HK-2 (cell line): Measurements from ENCODE around the gene ASIC2.

Source experiments
- DNase-seq: peaks from one replicate; pipeline ENCODE4 v3.0.0-alpha.2; 2018; ENCODE audit not compliant: unreplicated experiment

The ASIC2 gene

DNA sequence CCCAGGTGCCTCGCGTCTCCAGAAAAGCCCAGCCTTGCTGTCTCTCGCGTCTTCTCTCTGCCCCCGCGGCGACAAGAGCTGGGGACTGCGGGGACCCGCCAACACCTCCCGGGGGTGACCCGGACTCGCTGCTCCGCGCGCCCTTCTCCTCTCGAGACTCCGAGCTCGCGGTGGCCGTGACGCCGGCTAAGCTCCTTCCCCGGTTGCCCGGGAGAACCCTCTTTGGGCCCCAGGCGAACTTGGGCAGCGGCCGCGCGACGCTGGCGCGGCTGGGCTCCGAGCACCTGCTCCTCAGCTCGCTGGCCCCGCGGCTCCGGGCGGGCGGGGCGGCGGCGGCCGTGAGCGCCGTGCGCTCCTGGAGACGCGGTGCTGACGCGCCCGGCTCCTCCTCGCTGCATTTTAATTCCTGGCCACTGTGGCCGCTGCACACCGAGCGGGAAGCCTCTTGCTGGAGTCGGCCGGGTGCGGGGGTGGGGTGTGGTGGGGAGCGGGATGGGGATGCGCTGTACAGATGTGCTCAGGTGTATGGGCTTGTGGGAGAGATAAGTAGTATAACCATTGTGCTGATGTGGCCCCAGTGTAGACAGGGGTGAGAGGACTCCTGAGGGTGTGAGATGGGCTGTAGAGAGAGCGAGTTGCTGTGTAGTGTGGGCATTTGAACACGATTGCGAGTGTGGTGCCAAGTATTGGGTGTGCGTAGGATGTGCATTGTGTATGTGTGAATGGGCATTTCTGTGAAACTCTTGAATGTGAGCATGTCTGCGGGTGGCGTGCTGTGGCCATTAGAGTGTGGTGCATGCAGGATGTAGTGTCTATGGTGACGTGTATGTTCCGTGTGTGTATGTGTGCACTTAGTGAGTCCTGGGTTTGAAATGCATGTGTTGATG lies at the start of gene ASIC2:
TSS of gene ASIC2 (minus strand) at position 315 of the 887 bp plus-strand sequence.
- DNase-seq, result no peak

DNA sequence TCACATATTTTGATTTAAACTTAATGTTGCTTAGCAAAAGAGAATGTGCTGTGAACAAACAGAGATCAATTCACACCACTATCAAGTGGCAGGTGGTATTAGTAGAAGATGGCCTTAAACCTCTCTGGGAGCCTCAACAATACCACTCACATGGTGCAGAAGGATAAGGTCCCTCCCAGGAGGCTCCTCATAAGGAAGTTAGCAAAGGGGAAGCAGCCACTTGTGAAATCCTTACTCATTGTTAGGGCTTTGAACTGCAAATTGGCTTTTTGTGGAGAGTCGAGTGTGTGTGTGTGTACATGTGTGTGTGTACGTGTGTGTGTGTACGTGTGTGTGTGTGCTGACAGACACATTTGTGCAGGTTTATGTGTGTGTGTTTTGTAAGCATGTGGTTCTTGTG lies 48.9 kb upstream of the ASIC2 start:
- no peak for DNase-seq

DNA sequence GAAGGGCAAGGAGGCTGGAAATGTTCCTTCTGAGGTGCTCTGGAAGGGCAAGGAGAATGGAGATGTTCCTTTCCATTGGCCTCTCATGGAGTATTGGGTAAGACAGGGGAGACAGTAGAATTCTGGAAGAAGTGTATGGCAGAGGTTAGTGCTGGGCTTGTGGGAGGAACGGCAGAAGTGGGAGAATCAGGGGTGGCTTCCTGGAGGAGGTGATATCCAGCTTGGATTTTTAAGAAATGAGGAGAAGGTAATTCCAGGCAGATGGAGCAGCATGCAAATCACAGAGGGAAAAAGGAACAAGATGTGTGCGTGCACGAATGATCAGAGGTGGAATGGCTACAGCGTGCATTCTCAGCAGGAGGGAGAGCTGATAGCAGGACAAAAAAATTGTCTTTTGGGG lies 45.1 kb upstream of the ASIC2 start:
- DNase-seq, result no peak

DNA sequence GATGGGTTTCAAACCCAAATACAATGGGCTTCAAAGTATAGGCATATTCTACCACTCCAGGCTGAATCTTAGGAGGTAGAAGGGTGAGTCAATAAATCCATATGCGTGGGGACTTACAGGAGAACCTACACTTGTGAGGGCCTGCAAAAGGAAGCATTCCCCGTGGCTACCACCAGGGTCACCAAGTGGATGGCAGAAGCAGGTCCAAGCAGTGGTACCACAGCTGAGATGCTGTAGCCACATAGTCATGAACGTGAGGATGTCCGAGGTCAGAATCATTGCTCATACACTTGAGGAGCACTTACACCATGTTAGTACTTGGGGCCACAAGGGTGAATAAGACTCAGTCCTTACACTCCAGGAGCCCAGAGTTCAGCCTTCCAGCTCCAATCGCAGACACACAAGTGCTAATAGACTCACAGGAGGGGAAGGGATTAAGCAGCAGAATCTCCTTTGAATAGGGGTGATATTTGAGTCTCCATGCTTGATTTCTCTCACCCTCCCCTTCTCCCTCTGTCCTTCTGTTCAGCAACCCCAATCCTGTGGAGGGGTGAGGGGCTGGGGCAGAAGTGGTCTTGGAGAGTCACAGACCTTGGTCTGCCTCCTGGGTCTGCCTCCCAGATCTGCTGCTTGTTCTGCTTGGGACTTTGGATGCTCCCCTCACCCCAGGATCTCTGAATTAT lies 42.5 kb upstream of the ASIC2 start:
- DNase-seq, result no peak

DNA sequence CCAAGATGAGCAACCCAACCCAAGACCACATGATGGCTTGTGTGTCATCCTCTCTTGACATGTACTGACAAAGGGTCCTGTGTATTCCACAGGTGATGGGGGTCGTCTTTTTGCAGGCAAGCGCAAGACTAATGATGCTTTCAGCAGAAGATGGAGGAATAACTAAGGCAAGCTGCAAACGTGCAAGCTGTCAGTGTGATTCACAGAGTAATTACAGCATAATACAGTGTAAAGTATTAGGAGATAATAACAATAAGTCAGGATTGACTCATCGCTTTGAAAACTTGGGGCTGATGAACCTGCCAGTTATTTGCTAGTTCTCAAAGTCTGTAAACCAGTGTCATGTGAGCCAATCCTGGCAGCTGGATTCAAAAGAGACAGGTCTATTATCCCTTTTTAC lies 41.6 kb upstream of the ASIC2 start:
- DNase-seq, result no peak

DNA sequence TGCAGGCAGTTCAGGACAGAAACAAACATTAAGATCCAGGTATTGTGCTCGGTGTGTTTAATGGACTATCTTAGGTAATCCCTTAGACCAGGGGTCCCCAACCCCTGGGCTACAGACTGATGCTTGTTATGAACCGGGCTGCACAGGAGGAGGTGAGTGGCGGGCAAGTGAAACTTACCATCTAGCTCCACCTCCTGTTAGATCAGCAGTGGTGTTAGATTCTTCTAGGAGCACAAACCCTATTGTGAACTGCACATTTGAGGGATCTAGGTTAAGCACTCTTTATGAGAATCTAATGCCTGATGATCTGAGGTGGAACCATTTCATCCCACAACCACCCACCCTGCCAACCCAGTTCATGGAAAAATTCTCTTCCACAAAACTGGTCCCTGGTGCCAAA lies 37.8 kb upstream of the ASIC2 start:
- DNase-seq, result no peak

DNA sequence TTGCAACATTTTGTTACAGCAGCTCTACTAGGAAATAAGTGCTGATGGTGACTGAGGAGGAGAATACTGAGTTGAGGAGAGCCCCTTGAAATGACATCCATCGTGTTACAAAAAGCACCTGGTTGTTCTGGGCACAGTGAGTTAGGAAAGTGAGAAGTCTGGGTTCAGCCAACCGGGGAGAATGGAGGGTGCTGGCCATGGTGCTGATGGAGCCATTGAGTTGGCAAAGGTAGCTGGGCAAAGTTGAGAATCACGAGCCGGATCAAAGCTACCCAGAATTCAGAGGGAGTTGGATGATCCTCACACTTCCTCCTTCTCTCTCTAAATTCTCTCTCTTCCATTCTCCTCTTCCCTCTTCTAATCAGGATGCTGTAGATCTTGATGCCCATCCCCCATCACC lies 35.0 kb upstream of the ASIC2 start:
- peak; percentile 9 for DNase-seq

DNA sequence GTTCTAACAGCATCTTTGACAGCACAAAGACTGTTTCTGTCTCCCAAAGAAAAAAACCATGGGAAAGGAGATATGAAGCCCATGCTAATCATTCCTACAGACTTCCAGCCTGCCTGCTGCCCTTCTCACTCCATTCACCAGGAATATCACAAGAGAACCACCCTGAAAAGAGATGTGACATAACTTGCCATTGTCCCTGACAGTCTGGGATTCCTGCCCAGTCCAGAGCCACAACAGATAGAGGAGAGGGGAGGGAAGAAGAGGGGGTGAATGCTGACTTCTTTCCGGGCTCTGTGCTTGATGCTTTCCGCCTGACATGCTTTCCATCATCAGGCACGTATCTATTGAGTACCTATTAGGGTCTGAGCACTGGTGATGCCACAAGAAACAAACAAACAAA lies 31.6 kb upstream of the ASIC2 start:
- DNase-seq, result no peak

DNA sequence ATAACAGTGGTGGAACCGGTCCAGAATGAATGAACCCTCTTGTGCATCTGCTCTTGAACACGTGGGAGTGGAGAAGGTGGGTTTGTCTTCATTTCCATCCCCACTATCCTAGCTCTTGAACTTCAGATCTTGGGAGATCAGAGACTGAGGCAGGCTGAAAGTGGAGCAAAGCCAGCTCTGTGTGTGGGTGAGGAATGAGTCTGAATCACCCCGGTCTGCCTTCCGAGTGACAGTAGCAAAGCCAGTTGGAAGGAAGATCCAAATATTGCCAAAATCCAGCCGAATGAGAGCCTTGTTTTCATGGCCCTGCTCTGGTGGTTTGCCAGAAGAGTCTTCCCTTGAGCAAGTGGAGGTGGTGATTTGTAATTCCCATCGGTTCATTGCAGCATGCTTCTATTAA lies 29.0 kb upstream of the ASIC2 start:
- no peak for DNase-seq

DNA sequence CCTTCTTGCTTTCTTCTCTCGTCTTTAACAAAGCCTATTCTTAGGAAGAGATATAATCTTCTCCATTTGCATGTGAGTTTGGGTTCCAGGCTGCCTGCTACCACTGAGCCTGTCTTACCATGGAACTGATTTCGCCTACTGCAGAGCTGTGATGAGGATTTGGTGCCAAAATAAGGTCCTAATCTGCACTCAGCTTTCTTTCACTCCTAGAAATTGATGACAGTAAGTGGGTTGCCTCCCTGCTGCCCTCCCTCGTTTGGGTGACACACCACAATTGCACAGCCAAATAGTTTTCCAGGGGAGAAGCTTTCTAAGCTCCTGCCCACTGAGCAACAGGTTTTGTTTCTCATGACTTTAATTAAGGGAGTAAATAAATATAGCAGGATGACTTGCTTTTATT lies 25.1 kb upstream of the ASIC2 start:
- no peak for DNase-seq

DNA sequence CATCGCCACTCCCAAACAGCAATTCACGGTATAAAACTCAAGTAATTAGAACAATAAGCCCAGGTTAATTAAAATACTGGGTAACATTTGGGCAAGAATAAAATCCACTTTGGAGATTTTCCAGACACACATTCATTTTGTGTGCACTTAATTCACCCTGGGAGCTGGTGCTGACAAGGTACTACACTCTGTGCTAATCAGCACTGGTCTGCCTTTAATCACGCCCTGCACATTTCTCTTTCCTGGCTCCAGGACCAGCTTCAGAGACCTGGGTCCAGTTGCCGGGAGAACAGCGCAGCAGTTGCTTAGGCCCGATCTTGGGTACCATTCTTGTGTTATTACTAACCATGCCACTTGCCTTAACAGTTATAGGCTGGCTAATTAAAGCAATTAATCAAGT lies 23.7 kb upstream of the ASIC2 start:
- no peak for DNase-seq

DNA sequence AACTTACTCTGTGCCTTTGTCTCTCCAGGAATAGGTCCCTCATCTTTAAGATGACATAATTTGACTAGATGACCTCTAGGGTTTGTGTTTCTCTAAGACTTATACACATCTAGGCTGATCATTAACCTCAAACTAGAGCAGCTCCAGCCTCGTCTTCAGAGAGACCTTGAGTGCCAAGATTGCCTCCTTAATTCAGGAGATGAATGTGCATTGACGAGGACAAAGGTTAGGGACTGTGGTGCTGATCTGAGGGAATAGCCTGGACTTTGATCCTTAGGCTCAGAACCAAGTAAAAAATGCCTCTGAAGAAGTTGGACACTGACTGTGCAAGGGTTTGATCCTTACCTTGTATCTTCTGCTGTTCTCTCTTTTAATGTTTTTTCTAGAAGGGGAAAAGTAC lies 17.2 kb upstream of the ASIC2 start:
- no peak for DNase-seq

DNA sequence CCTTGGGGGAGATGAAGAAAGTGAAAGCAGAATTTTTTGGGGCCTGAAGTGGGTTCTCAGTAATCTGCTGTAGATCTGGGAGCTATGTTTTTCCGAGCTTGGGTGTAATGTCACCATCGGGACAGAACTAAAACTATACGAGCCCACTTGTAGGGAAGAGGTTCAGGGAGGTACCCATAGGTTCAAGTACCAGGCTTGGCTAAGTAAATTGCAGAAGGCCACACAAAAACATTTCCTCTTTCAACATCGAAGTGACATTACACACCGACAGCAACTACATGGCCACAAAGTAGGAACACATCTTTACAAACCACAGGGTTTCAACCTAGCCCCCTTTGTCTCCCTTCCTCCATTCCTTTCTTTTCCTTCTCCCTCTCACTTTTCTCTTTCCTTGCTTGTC lies 10.2 kb upstream of the ASIC2 start:
- no peak for DNase-seq

DNA sequence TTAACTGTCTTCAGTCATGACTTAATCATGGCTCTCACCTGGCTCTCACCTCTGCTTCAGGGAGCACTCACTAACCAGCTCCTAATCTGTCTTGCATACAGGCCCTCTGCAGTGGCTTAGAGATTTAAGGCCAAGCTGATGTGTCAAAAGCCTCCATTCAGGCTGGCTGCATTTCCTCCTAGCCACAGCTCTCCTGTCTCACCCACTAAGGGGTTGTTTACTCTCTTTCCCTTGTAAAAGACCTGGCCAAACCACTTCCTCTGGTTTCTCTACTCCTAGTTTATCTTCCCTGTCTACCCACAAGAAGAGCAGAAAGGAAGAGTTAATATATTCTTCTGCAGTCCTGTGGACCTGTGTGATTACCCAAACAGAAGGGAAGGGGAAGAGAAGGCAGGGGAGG lies 9.3 kb upstream of the ASIC2 start:
- no peak for DNase-seq

DNA sequence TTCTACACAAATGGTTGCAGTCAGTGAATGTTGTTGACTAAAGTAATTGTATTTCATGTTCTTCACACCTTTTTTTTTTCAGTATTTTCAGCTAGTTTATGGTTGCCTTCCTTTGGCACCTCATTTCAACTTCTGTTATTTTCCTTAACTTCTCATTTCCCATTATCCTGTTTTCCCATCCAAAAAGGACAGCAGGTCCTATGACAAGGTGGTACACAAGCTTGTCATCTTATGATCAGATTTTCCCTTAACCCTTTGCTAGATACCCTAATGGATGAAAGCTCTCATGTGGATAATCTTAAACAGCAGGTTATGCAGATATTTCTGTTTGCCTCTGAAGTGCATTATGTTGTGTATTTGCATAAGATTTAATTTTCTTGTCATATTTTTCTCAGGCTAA lies 7.1 kb upstream of the ASIC2 start:
- no peak for DNase-seq

DNA sequence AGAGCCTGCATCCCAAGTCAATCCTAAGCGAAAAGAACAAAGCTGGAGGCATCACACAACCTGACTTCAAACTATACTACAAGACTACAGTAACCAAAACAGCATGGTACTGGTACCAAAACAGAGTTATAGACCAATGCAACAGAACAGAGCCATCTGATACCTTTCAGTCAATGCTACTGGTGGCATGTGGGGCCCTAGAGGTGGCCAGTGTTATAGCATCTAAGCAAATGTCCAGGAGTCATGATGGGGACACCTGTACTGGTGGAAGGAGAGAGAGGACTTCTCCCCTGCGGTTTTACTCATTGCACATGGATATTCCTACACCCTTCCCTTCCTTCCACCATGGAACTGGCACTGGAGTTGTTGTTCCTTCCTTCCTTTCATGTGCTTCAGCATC lies 6.0 kb upstream of the ASIC2 start:
- no peak for DNase-seq

DNA sequence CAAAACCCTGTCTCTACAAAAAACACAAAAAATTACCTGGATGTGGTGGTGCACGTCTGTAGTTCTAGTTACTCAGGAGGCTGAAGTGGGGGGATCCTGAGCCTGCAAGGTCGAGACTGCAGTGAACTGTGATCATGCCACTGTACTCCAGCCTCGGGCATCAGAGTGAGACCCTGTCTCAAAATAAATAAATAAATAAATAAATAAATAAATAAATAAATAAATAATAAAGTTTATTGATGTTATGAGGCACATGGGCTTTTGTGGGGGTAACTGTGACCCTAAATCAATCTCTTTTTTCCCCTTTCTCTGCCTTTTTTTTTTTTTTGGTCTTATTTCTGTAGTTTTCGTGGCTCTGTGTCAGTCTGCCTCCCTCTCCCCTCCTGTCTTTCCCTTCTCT lies 4.5 kb upstream of the ASIC2 start:
- no peak for DNase-seq

DNA sequence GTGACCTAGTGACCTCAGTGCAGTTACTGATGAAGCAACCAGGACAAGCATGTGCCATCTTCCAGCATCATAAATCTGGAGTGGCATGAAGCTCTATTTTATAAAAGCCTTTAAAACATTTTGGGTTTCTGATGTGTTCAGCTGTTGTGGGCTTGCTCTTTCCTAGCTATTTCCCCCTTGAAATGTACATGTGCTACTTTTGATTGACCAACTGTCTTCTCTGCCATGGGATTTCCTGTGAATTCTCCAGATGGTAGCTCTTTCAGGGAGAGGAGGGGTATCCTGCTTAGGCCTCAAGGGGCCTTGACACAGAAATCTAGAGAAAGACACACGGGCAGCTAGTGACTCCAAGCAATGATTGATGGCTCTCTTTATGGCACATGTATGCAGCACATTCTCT lies 1.9 kb upstream of the ASIC2 start:
- no peak for DNase-seq

DNA sequence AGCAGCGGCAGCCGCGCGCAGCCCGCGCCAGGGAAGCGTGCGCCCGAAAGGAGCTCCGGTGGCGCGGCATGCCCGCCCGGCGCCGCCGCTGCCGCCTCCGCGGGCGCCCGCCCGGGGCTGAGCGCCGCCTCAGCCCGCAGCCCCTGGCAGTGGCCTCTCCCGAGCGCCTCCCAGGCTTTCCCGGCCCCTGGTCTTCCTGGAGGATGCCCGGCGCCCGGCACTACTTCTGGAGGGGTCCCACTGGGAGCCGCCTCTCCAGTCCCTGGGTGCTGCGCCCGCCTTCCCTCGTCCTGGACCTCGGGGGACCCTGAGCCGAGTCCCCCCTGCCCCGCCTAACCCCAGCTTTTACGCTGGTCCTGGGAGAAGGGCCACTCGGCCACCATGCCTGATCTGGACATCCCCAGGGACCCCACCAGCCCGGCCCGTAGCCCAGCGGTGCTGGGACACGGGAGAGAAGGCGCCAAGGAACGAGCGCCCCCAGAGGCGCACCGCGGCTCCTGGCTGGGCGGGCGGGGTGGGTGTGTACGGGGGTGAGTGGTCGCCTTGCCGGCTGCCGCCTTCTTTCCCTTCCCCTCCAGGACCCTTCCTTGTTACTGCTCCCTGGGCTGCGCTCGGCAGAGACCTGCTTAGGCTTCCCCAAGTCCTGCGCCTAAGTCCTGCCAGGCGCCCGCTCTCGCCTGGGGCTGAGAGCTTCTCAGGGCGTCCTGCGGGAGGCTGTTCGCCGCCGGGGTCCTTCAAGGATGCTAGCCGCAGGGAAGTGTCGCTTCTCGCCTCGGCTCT lies 704 bp downstream of the ASIC2 start:
- no peak for DNase-seq

DNA sequence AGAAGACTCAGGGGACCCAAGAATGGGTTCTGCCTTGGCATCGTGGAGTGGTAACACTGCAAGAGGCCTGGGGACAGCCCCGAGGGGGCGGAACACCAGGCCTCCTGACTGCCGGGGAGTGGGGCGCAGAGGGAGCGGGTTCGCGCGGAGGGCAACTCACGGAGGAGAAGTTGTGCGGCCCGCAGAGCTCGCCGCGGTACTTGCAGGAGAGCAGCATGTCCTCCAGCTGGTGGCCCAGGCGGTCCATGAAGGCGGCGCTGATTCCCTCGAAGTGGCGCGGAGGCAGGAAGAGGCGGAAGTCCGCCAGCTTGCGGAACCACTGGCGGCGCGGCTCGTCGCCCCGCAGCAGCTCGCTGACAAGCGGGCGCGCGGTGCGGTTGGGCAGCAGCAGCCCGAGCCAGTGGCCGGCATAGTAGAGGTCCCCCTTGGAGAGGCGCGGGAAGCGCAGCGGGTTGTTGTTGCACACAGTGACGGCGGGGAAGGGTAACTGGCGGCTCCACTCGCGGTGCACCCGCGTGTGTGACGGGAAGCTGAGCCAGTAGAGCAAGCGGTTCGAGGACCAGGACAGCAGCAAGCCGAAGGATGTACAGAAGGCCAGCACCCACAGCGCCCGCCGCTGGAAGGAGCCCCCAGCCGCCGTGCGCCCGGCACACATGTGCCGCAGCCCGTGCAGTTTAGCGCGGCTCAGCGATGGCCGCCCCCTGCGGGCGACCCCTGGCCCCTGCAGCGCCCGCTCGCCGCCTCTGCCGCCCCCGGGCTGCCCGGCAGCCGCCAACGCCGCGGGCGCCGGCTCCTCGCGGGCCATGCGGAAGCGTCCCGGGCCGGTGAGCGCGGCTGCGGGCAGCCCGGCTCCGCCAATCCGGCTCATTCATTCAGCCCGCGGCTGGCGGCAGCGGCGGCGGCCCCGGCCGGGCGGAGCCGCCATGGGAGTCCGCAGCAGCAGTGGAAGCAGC lies 1.6 kb downstream of the ASIC2 start:
- DNase-seq, result no peak

DNA sequence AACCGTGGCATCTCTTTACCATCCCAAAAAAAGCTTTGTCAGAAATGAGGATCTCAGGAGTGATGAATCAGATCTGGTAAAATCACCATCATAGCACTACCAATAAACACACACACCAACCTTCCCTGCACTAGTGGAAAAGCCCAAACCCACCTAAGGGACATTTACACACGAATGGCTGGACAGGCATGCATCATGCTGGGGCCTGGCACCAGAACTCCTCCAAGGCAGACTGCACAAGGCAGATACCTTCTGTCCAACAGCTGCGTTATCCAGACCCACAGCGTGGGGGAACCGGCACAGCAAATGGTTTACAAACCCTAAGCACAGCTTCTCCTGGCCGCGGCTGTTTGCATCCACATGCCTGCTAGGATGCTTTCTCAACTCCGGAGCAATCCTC lies 2.8 kb downstream of the ASIC2 start:
- no peak for DNase-seq

DNA sequence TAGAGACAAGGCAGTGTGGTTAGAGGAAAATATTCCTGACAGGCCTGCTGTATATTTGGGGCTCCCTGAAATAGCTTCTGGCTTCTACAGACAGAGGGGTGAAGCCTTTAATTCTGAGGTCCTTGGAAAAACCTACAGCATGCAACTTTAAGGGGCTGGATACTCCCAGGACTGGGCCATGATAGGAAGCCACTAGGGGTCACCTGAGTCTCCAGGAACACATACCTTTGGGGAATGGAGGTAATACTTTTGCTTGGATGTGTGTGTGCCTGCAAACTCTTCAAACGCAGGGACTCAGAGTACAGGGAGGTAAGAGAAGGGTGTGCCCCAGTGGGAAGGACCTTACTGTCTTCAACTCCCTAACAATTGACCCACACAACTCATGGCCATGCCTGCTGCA lies 4.1 kb downstream of the ASIC2 start:
- DNase-seq, result no peak
